Measurements from ENCODE around the gene ADH1B. TPM values are rescaled to one million over a fixed set of nuclear protein-coding genes. Genes with fewer than 3 reads are reported as not detected.
A peak's percentile ranks its signal among the peaks of the same experiment; 100 is the strongest.
"Not testable (repeated sequence)": the region's sequence is repeated elsewhere in the genome, so short reads cannot be mapped to it uniquely, and the experiment has no call there.

Gene ADH1B
- 0.11 TPM for polyA plus RNA-seq (2013, experiment 1 of 2; ENCODE audit: insufficient read length)
- polyA plus RNA-seq (2013, experiment 2 of 2; ENCODE audit: insufficient read length): 0.36 TPM

GRCh38 chr4:99321241-99322191 lies at the start of gene ADH1B:
Gene ADH1B (minus strand): TSS chr4:99321401. CDS start chr4:99321331, 70 bp downstream.
- DNase-seq: no peak

- DNase-seq: not testable (repeated sequence)
These were observed 46.6 kb upstream of the ADH1B start for GRCh38 chr4:99367817-99368216.

- no peak for DNase-seq
These were observed 45.3 kb upstream of the ADH1B start for GRCh38 chr4:99366491-99366890.

GRCh38 chr4:99362768-99363167 lies 41.6 kb upstream of the ADH1B start:
- DNase-seq: no peak

- DNase-seq: no peak
These were observed 40.7 kb upstream of the ADH1B start for GRCh38 chr4:99361899-99362275.

GRCh38 chr4:99361268-99361898 lies 40.2 kb upstream of the ADH1B start:
- no peak for DNase-seq

GRCh38 chr4:99359480-99360204 lies 38.4 kb upstream of the ADH1B start:
- no peak for DNase-seq

GRCh38 chr4:99357948-99358347 lies 36.7 kb upstream of the ADH1B start:
- DNase-seq: no peak

GRCh38 chr4:99356992-99357391 lies 35.8 kb upstream of the ADH1B start:
- no peak for DNase-seq

GRCh38 chr4:99356149-99356548 lies 34.9 kb upstream of the ADH1B start:
- DNase-seq: not testable (repeated sequence)

GRCh38 chr4:99352602-99353537 lies 31.7 kb upstream of the ADH1B start, which contains the start of gene ADH1C:
Gene ADH1C (minus strand): TSS chr4:99352746. CDS start chr4:99352675, 71 bp downstream.
- peak; percentile 2 for DNase-seq

- DNase-seq: no peak
These were observed 30.3 kb upstream of the ADH1B start for GRCh38 chr4:99351487-99351886.

GRCh38 chr4:99349338-99349737 lies 28.1 kb upstream of the ADH1B start:
- DNase-seq: no peak

- not testable (repeated sequence) for DNase-seq
These were observed 21.4 kb upstream of the ADH1B start for GRCh38 chr4:99342624-99343023.

- DNase-seq: no peak
These were observed 20.2 kb upstream of the ADH1B start for GRCh38 chr4:99341426-99341825.

GRCh38 chr4:99339172-99339571 lies 18.0 kb upstream of the ADH1B start:
- no peak for DNase-seq

- no peak for DNase-seq
These were observed 15.4 kb upstream of the ADH1B start for GRCh38 chr4:99336553-99336952.

GRCh38 chr4:99334880-99335279 lies 13.7 kb upstream of the ADH1B start:
- no peak for DNase-seq

GRCh38 chr4:99330648-99331047 lies 9.4 kb upstream of the ADH1B start:
- no peak for DNase-seq

- no peak for DNase-seq
These were observed 8.7 kb upstream of the ADH1B start for GRCh38 chr4:99329876-99330275.

GRCh38 chr4:99324979-99325378 lies 3.8 kb upstream of the ADH1B start:
- DNase-seq: peak; percentile 43

GRCh38 chr4:99324361-99324760 lies 3.2 kb upstream of the ADH1B start:
- no peak for DNase-seq
